GF-D8 (cell line): ENCODE measurements around the gene H2AZ1.
"Not testable (repeated sequence)": the region's sequence is repeated elsewhere in the genome, so short reads cannot be mapped to it uniquely, and the experiment has no call there.

Experiments used
- DNase-seq: peaks from one replicate; lab custom pipeline; 2025; lab: John Stamatoyannopoulos, UW

The H2AZ1 gene

GRCh38 chr4:99949999-99950912, at the start of gene H2AZ1:
Gene H2AZ1, minus strand, starts transcription at chr4:99950275. Its CDS starts 105 bp downstream, at chr4:99950170.
- DNase-seq, result peak; percentile 95

GRCh38 chr4:99998062-99998867, 48.2 kb upstream of the H2AZ1 start:
- no peak for DNase-seq

GRCh38 chr4:99991741-99992140, 41.7 kb upstream of the H2AZ1 start:
- no peak for DNase-seq

GRCh38 chr4:99987681-99988080, 37.6 kb upstream of the H2AZ1 start:
- no peak for DNase-seq

GRCh38 chr4:99986792-99987191, 36.7 kb upstream of the H2AZ1 start:
- DNase-seq, result no peak

- no peak for DNase-seq
Observed at GRCh38 chr4:99983289-99983943, 33.3 kb upstream of the H2AZ1 start.

- DNase-seq, result no peak
Observed at GRCh38 chr4:99979872-99980271, 29.8 kb upstream of the H2AZ1 start.

- no peak for DNase-seq
Observed at GRCh38 chr4:99971453-99972111, 21.5 kb upstream of the H2AZ1 start.

GRCh38 chr4:99968330-99968729, 18.3 kb upstream of the H2AZ1 start:
- DNase-seq, result no peak

GRCh38 chr4:99966692-99967091, 16.6 kb upstream of the H2AZ1 start:
- DNase-seq, result no peak

- no peak for DNase-seq
Observed at GRCh38 chr4:99965674-99966350, 15.7 kb upstream of the H2AZ1 start.

GRCh38 chr4:99965173-99965572, 15.1 kb upstream of the H2AZ1 start:
- DNase-seq, result no peak

GRCh38 chr4:99961711-99962110, 11.6 kb upstream of the H2AZ1 start:
- DNase-seq, result no peak

GRCh38 chr4:99960648-99961047, 10.6 kb upstream of the H2AZ1 start:
- DNase-seq, result no peak

- DNase-seq, result not testable (repeated sequence)
Observed at GRCh38 chr4:99958207-99958606, 8.1 kb upstream of the H2AZ1 start.

- no peak for DNase-seq
Observed at GRCh38 chr4:99950913-99951254, 809 bp upstream of the H2AZ1 start.

- peak; percentile 89 for DNase-seq
Observed at GRCh38 chr4:99949034-99949998, 759 bp downstream of the H2AZ1 start.

- no peak for DNase-seq
Observed at GRCh38 chr4:99947608-99948007, 2.5 kb downstream of the H2AZ1 start.

GRCh38 chr4:99947190-99947578, 2.9 kb downstream of the H2AZ1 start:
- DNase-seq, result no peak
